Superior temporal gyrus (tissue), 1 donor: ENCODE measurements around the gene DOCK1.
A peak's percentile ranks its signal among the peaks of the same experiment; 100 is the strongest.

Source experiments
- DNase-seq: peaks from one replicate; pipeline ENCODE4 v3.0.0-alpha.2; 2016; ENCODE audit errors: extremely low spot score

Gene DOCK1

GRCh38 chr10:127009366-127009765 lies 104.1 kb downstream of the DOCK1 start:
- DNase-seq = no peak

GRCh38 chr10:127011174-127011573 lies 105.9 kb downstream of the DOCK1 start:
- DNase-seq = no peak

- DNase-seq = no peak
These were observed 107.0 kb downstream of the DOCK1 start for GRCh38 chr10:127012071-127012768.

GRCh38 chr10:127012769-127013152 lies 107.5 kb downstream of the DOCK1 start:
- no peak for DNase-seq

- no peak for DNase-seq
These were observed 108.0 kb downstream of the DOCK1 start for GRCh38 chr10:127013211-127013656.

- no peak for DNase-seq
These were observed 108.7 kb downstream of the DOCK1 start for GRCh38 chr10:127013691-127014473.

- DNase-seq = no peak
These were observed 109.4 kb downstream of the DOCK1 start for GRCh38 chr10:127014671-127015070.

- no peak for DNase-seq
These were observed 110.1 kb downstream of the DOCK1 start for GRCh38 chr10:127015373-127015772.

GRCh38 chr10:127016331-127016730 lies 111.1 kb downstream of the DOCK1 start:
- no peak for DNase-seq

- DNase-seq = no peak
These were observed 112.5 kb downstream of the DOCK1 start for GRCh38 chr10:127017541-127018297.

GRCh38 chr10:127018298-127018650 lies 113.0 kb downstream of the DOCK1 start:
- DNase-seq = no peak

GRCh38 chr10:127018766-127019165 lies 113.5 kb downstream of the DOCK1 start:
- DNase-seq = no peak

GRCh38 chr10:127020260-127020659 lies 115.0 kb downstream of the DOCK1 start:
- DNase-seq = no peak

- no peak for DNase-seq
These were observed 116.6 kb downstream of the DOCK1 start for GRCh38 chr10:127021801-127022200.

- DNase-seq = peak; percentile 38
These were observed 119.6 kb downstream of the DOCK1 start for GRCh38 chr10:127024685-127025435.

- DNase-seq = no peak
These were observed 122.6 kb downstream of the DOCK1 start for GRCh38 chr10:127027786-127028185.

- DNase-seq = no peak
These were observed 123.3 kb downstream of the DOCK1 start for GRCh38 chr10:127028556-127028955.

- no peak for DNase-seq
These were observed 123.8 kb downstream of the DOCK1 start for GRCh38 chr10:127029061-127029460.

GRCh38 chr10:127033216-127034033 lies 128.2 kb downstream of the DOCK1 start:
- peak; percentile 24 for DNase-seq

GRCh38 chr10:127034034-127034633 lies 128.9 kb downstream of the DOCK1 start:
- no peak for DNase-seq
